ENCODE data around the gene S100PBP. TPM values are rescaled to one million over a fixed set of nuclear protein-coding genes. Genes with fewer than 3 reads are reported as not detected.

S100PBP gene
- polyA plus RNA-seq, 4 donors: 33.5 to 47.6 (median 37.9) TPM

DNA sequence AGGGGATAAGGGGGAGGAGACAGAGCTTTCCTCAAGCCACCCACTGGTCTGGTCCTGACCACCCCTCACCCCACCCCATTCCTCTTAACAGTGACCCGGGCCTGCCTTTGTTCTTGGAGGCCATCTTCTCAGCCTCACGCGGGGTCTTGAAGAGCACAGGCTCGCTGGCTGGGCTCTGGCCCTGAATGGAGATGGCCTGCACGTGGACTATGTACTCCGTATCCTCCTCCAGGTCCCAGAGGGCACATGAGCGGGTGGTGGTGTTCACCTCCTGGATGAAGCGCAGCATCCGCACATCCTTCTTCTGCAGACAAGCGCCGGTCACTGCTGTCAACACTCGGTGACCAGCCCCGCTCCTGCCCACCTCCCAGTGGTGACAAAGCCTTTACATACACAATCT lies 50.6 kb downstream of the S100PBP start:
- DNase-seq (ENCODE audit: low read depth in 4 of 4, low spot score in 3 of 4): no peak

DNA sequence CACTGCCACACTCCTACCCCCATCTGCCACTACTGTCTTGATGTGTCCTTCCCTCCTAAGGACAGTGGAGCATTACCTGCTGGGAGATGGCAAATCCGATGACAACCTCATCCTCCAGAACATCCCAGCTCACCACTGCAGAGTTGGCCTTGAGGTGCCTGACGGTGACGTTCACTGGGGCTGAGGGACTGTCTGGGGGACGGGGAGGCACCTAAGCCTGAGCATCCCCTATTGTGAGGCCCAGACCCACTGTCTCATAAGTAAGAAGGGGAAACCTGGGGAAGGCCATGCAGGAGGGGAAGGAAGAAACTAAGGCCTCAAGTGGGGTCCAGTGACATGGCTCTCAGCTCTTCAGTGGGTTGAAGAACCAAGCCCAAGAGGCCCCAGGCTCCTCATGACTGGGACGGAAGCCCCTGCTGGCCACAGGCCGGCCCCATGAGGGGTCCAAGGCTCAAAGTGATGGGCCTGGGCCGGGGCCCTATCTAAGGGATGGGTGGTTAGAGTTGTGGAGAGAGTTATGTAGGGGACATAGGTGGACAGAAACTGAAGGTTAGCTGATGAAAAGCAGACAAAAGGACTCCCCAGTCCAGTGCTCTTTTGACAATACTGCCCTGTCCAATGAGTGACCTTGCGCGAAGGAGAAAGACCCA lies 51.5 kb downstream of the S100PBP start:
- no peak for DNase-seq (ENCODE audit: low read depth in 4 of 4, low spot score in 3 of 4)

DNA sequence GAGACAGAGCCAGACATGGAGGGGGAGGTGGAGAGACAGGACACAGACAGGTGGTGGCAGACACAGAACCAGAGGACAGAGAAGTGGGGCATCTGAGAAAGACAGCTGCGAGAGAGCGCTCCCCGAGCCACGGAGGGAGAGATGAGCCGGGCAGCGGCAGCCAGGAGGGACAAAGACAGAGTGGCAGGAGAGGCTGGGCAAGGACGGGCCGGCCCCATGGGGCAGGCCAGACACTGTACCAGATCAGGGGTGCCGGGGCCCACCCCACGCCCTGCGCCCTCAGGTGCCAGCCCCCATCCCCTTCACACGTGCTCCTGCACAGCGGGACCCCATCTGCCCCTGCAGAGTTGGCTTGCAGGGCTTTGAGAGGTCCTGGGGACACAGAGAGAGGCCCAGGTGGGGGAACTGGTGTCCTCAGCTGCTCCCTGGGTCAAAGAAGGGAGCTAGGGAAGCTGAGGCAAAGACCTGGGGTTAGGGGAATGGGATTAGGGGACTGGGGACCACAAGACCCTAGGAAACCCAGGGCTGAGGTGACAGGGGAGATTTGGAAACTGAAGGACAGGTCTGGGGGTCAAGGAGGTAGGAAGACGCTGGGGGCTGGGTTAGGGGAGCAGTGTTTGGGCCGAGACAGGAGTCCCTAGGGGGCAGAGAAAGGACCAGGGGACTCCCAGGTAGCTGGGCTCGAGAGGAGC lies 52.6 kb downstream of the S100PBP start:
- DNase-seq (ENCODE audit: low read depth in 4 of 4, low spot score in 3 of 4): no peak

- DNase-seq (ENCODE audit: low read depth in 4 of 4, low spot score in 3 of 4): no peak
Observed at GRCh38 chr1:32870615-32871363, 53.3 kb downstream of the S100PBP start, which contains the start of gene FNDC5. FNDC5 (minus strand) TSS chr1:32870912.

GRCh38 chr1:32871364-32872191 lies 54.1 kb downstream of the S100PBP start:
- DNase-seq (ENCODE audit: low read depth in 4 of 4, low spot score in 3 of 4): no peak

- no peak for DNase-seq (ENCODE audit: low read depth in 4 of 4, low spot score in 3 of 4)
Observed at GRCh38 chr1:32872192-32872460, 54.7 kb downstream of the S100PBP start.

DNA sequence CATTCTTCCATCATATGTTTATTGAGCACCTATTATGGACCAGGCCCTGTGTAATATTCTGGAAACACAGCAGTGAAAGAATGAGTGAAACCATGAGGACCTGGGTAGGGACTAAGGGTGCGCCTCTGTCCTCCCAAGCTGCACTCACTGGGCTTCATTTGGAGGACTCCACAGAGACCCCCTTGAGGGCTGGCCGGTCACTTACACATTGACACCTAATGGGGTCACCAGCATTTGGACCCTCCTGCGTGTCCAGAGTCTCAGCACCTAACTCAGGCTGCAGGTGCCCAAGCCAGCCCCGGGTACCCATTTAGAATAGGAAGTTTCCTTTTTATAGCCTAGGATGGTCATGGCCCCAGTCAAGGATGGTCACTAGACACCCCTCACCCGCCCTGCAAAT lies 56.0 kb downstream of the S100PBP start:
- DNase-seq (ENCODE audit: low read depth in 4 of 4, low spot score in 3 of 4): no peak

- DNase-seq (ENCODE audit: low read depth in 4 of 4, low spot score in 3 of 4): no peak
Observed at GRCh38 chr1:32874860-32875752, 57.7 kb downstream of the S100PBP start.

- DNase-seq (ENCODE audit: low read depth in 4 of 4, low spot score in 3 of 4): no peak
Observed at GRCh38 chr1:32876341-32877210, 59.1 kb downstream of the S100PBP start.

DNA sequence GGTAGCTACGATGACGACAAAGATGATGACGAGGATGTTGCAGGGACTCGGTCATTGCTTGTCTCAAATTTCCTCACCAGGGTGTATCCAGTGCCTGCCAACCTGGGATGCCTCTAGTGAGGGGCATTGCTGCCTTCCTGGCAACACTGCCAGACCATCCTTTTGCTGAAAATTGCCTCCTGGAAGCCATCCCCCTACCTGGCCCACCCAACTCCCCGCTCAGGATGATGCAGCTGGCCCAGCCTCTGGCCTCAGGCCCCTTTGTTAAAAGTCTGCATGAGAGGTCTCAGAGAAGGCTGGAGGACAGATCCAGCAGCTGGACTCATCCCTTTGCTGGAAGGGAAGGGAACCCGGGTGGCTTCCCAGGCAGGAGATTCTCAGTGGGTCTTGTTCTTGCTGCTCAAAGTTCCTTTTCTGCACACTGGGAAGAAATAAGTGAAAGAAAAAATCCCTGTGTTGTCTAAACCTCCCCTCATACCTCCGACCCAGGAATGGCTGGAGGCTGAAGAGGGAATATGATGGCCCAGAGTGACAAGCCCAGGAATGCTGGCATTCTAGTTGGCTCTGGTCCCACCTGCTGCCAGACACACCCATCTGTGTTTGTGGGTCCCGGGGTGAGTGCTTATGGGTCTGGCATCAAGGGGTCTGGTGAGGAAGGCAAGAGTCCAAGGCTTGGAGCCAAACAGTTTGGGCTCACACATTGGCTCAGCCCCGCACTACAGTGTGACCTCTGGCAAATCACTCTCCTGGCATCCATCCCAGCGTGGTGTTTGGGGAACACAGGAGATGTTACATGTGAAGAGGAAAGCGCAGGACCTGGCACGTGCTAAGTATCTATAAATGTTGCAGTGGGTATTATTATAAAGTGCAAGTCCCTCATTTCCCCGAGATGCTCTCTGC lies 60.0 kb downstream of the S100PBP start:
- no peak for DNase-seq (ENCODE audit: low read depth in 4 of 4, low spot score in 3 of 4)

GRCh38 chr1:32878183-32878582 lies 60.7 kb downstream of the S100PBP start:
- DNase-seq (ENCODE audit: low read depth in 4 of 4, low spot score in 3 of 4): no peak

- DNase-seq (ENCODE audit: low read depth in 4 of 4, low spot score in 3 of 4): no peak
Observed at GRCh38 chr1:32878637-32879041, 61.2 kb downstream of the S100PBP start.

- no peak for DNase-seq (ENCODE audit: low read depth in 4 of 4, low spot score in 3 of 4)
Observed at GRCh38 chr1:32881291-32881690, 63.8 kb downstream of the S100PBP start.

DNA sequence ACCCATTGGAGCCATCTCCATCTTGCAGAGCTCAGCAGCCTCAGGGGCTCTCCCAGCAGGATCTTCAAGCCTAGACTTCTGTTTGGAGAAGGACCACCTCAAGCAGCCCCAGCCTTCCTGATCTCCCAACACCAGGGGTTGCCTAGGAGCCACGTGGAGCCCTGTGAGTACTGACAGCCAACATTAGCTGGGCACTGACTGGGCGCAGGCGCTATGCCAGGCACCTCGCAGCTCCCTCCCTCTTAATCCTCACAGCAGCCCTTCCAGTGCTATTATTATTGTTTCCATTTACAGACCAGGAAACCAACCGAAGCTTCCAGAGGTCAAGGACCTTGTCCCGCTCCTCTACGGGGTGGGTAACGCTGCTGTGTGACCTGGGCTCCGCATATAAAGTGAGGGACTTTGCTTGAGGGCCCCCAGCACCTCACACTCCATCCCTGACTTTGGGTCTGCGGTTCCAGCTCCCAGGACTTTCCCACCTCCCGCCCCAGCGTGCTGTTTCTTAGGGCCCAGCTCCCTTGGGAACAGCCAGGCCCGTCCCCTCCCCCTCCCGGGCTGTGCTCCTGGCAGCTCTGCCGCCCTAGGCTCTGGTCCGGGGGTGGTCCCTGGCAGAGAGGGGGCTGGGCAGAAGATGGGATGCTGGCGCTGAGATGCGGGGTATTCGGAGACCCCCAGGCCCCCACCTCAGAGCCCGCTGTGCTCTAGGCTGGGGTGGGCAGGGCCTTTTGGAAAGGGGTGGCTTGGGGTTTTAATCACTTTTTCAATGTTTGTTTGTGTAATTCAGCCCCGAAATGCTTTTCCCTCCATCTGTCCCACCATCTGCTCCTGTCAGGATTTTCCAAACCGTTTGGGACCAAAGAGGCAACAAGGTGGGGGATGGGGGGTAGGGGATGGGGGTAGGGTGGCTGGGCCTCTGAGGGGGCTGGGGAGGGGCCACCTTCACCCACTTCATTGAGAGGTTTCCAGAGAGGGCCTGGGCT lies 64.7 kb downstream of the S100PBP start:
- no peak for DNase-seq (ENCODE audit: low read depth in 4 of 4, low spot score in 3 of 4)

GRCh38 chr1:32883338-32884031 lies 66.0 kb downstream of the S100PBP start:
- no peak for DNase-seq (ENCODE audit: low read depth in 4 of 4, low spot score in 3 of 4)

DNA sequence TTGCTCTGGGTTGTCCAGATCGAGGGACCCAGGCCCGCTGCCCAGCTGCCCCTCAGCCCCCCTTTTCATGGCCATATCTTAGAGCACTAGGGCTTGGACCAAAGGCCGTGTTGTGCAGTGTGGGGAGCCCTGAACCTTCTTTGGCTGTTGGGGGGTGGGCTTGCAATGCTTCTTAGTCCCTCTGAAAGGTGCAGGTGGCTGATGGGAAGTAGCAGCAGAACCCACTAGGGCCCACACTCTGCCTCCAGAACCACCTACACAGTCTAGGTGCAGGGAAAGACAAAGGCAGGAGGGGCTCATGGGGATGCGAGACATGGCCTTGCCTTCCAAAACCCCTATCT lies 66.5 kb downstream of the S100PBP start:
- DNase-seq (ENCODE audit: low read depth in 4 of 4, low spot score in 3 of 4): no peak

Data from left renal pelvis (tissue), 4 donors.